HCT116 (cell line): ENCODE measurements around the gene PNPLA6. TPM values are rescaled to one million over a fixed set of nuclear protein-coding genes. Genes with fewer than 3 reads are reported as not detected.

ENCODE experiments used
- ATAC-seq: fragments of 200-7000 bp; cut with Tn5 transposase; 2 replicates; pipeline ENCODE4 v1.9.1; 2020; ENCODE audit warnings: mild to moderate bottlenecking, moderate library complexity
- BruUV-seq: library from RNA; stranded (reverse); fragments of 400-500 nt; replicated peaks from 2 replicates; lab custom pipeline; 2021; lab: Mats Ljungman, UMichigan
- CTCF ChIA-PET: fragments of 300-600 bp; sonication (Branson Sonifier 250); formaldehyde crosslinking; loops from one replicate; lab custom pipeline; 2021; ENCODE audit warnings: antibody characterized with exemption; lab: Charles Lee
- POLR2A ChIA-PET: fragments of 300-600, 350-600 bp; sonication (Branson Sonifier 250); formaldehyde crosslinking; loops from one replicate; lab custom pipeline; 2021; ENCODE audit warnings: antibody characterized with exemption; lab: Charles Lee
- RAD21 ChIA-PET, 2 experiments: fragments of 300-600 bp; sonication (Branson Sonifier 250); formaldehyde crosslinking; loops; one replicate each; lab custom pipeline; 2023; ENCODE audit warnings: low total read pairs in 2 of 2; ENCODE audit not compliant: uncharacterized antibody in 2 of 2, unreplicated experiment in 2 of 2, low non-redundant PET in 1 of 2; lab: Charles Lee
- DNase-seq: peaks from one replicate; pipeline ENCODE4 v3.0.0-alpha.2; 2010; ENCODE audit warnings: low read depth, low spot score
- H2AFZ ChIP-seq: fragments of 200-600 bp; shearing (Covaris generic), sonication (generic); 2 replicates; pipeline ENCODE4 v1.6.1; 2017; ENCODE audit warnings: low read depth, mixed run types, mixed read lengths, antibody characterized with exemption, low read length; ENCODE audit not compliant: poor library complexity, severe bottlenecking
- H3K27ac ChIP-seq: 2 replicates; pipeline ENCODE4 v1.5.1; 2012; ENCODE audit warnings: low read depth, low read length
- H3K27me3 ChIP-seq: fragments of 200-600 bp; sonication (generic); 2 replicates; pipeline ENCODE4 v1.6.1; 2016; ENCODE audit warnings: mixed run types, low read length, mixed read lengths; ENCODE audit not compliant: insufficient read depth
- H3K36me3 ChIP-seq, 2 experiments: fragments of 200-500 bp in 1 of 2; fragments of 200-600 bp in 1 of 2; sonication (Bioruptor generic) in 1 of 2; sonication (generic) in 1 of 2; 2 replicates each; pipeline versions ENCODE4 v1.5.1 to v1.6.1; 2014 to 2016; ENCODE audit warnings: low read length in 2 of 2, inconsistent platforms in 1 of 2, mixed read lengths in 1 of 2, mixed run types in 1 of 2; ENCODE audit not compliant: insufficient read depth in 2 of 2, control insufficient read depth in 1 of 2
- H3K4me1 ChIP-seq, 2 experiments: fragments of 200-600 bp in 1 of 2; sonication (generic) in 1 of 2; 2 replicates each; pipeline versions ENCODE4 v1.5.1 to v1.6.1; 2012 to 2017; ENCODE audit warnings: low read length in 2 of 2, inconsistent platforms in 1 of 2, mild to moderate bottlenecking in 1 of 2, mixed read lengths in 1 of 2, mixed run types in 1 of 2, moderate library complexity in 1 of 2; ENCODE audit not compliant: insufficient read depth in 2 of 2, control insufficient read depth in 1 of 2
- H3K4me2 ChIP-seq: fragments of 200-600 bp; sonication (generic); 2 replicates; pipeline ENCODE4 v1.6.1; 2017; ENCODE audit warnings: mixed run types, low read length, mixed read lengths
- H3K4me3 ChIP-seq, 2 experiments: fragments of 200-600 bp in 1 of 2; sonication (generic) in 1 of 2; replicated peaks in 1 of 2; 2 replicates each; pipeline ENCODE4 v1.5.1; 2011 to 2016; ENCODE audit warnings: low read length in 2 of 2, control low read depth in 1 of 2, low read depth in 1 of 2, mild to moderate bottlenecking in 1 of 2, mixed read lengths in 1 of 2, mixed run types in 1 of 2
- H3K79me2 ChIP-seq: fragments of 200-600 bp; sonication (generic); 2 replicates; pipeline ENCODE4 v1.6.1; 2017; ENCODE audit warnings: mild to moderate bottlenecking, mixed run types, low read length, moderate library complexity, mixed read lengths; ENCODE audit not compliant: insufficient read depth
- H3K9ac ChIP-seq: fragments of 200-600 bp; sonication (generic); 2 replicates; pipeline ENCODE4 v1.6.1; 2016; ENCODE audit warnings: low read length, mixed read lengths
- H3K9me2 ChIP-seq: fragments of 200-600 bp; sonication (generic), shearing (Covaris generic); 2 replicates; pipeline ENCODE4 v1.6.1; 2017; ENCODE audit warnings: mixed run types, mild to moderate bottlenecking, moderate library complexity; ENCODE audit not compliant: insufficient read depth
- H3K9me3 ChIP-seq, 2 experiments: fragments of 200-500 bp in 1 of 2; fragments of 200-600 bp in 1 of 2; sonication (Bioruptor generic) in 1 of 2; sonication (generic) in 1 of 2; 2 replicates each; pipeline ENCODE4 v1.6.1; 2014 to 2017; ENCODE audit warnings: low read length in 2 of 2, mixed read lengths in 2 of 2, inconsistent platforms in 1 of 2, low read depth in 1 of 2, mild to moderate bottlenecking in 1 of 2, mixed run types in 1 of 2, moderate library complexity in 1 of 2; ENCODE audit not compliant: control insufficient read depth in 1 of 2, insufficient read depth in 1 of 2
- H4K20me1 ChIP-seq: fragments of 200-600 bp; sonication (generic), shearing (Covaris generic); 2 replicates; pipeline ENCODE4 v1.6.1; 2017; ENCODE audit warnings: mixed run types, mild to moderate bottlenecking, moderate library complexity; ENCODE audit not compliant: insufficient read depth
- ELF1 ChIP-seq: IDR thresholded peaks from 2 replicates; pipeline ENCODE4 v1.6.1; 2012; ENCODE audit warnings: low read depth, borderline replicate concordance
- EZH2 ChIP-seq: fragments of 200-600 bp; sonication (generic); IDR thresholded peaks from 2 replicates; pipeline ENCODE4 v1.6.1; 2017; ENCODE audit warnings: antibody characterized with exemption, mixed run types
- RAD21 ChIP-seq: IDR thresholded peaks from 2 replicates; pipeline ENCODE4 v1.6.1; 2012; ENCODE audit warnings: low read depth, mild to moderate bottlenecking
- SRF ChIP-seq: IDR thresholded peaks from 2 replicates; pipeline ENCODE4 v1.6.1; 2012; ENCODE audit warnings: low read depth
- TCF7L2 ChIP-seq: IDR thresholded peaks from 2 replicates; pipeline ENCODE4 v1.7.0; 2011; ENCODE audit warnings: borderline replicate concordance, inconsistent platforms; ENCODE audit not compliant: insufficient read depth, insufficient read length; ENCODE audit errors: extremely low read depth
- ZNF274 ChIP-seq: fragments of 200-500 bp; sonication (Bioruptor generic); IDR thresholded peaks from 2 replicates; pipeline ENCODE4 v1.6.1; 2014; ENCODE audit warnings: mild to moderate bottlenecking, low read depth, low read length, inconsistent platforms
- intact Hi-C: fragments of 100-400 bp; cut with micrococcal nuclease; formaldehyde crosslinking; loops from 2 replicates; pipeline ENCODE4 v1.10.0; 2022
- total RNA-seq: library from RNA; stranded (reverse); gene quantifications from one replicate; pipeline ENCODE4 v1.2.1, GENCODE V29; 2021; ENCODE audit not compliant: unreplicated experiment
- TF ChIP-seq, protein P1 (sequence below): IDR thresholded peaks from 2 replicates; pipeline ENCODE4 v1.6.1; 2012; ENCODE audit warnings: low read depth
- TF ChIP-seq, protein P2 (sequence below): IDR thresholded peaks from 2 replicates; pipeline ENCODE4 v1.6.1; 2011; ENCODE audit warnings: mild to moderate bottlenecking, low read length, moderate library complexity; ENCODE audit not compliant: insufficient replicate concordance; ENCODE audit errors: extremely low read depth

PNPLA6 gene
- total RNA-seq, 1 experiment from 2014 or later, result 159 TPM

DNA sequence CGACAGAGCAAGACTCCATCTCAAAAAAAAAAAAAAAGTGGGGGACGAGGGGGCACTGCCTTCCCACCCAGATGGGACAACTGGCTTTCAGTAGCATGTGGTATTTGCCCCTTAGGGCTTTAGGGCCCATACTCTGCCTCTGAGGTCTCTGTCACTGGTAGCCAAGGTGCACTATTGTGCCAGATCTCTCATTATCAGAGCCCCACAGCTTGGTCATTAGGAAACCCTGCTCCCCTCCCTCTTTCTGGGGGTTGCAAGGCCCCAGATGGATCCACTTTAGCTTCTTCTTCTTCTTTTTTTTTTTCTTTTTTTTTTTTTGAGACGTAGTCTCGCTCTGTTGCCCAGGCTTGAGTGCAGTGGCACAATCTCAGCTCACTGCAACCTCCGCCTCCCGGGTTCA lies 30.8 kb upstream of the PNPLA6 start:
- Histone ChIP-seq H3K27me3 (no peaks in the 10 kb centered on the region), H3K36me3 (no peaks in the 10 kb centered on the region), H3K79me2 (no peaks in the 10 kb centered on the region), H4K20me1 (no peaks in the 10 kb centered on the region), H3K4me1 (peaks cover 26 to 48% of the 10 kb centered on the region in 2 experiments), H3K9ac (no peak overlapping the region), H3K4me2 (no peak overlapping the region), H3K9me3 (no peaks in the 10 kb centered on the region), H3K4me3 (no peak overlapping the region), H3K27ac (no peak overlapping the region), H2AFZ (no peak overlapping the region), H3K9me2 (no peaks in the 10 kb centered on the region)
- no TSS peak for BruUV-seq
- CTCF ChIA-PET, result no interaction called here
- POLR2A ChIA-PET, result interaction anchor here (0.7 kb wide), 1 partner anchor 416 kb away, joined by 4 read pairs; the partner anchor contains the start of gene SNAPC2
- intact Hi-C loops, result no loop called here
- ATAC-seq (no peak), DNase-seq (no peak)
- TF ChIP-seq EZH2 (no peak), RAD21 (no peak), ELF1 (no peak), TCF7L2 (no peak), ZNF274 (no peak), SRF (no peak)
- TF ChIP-seq, protein P1, sequence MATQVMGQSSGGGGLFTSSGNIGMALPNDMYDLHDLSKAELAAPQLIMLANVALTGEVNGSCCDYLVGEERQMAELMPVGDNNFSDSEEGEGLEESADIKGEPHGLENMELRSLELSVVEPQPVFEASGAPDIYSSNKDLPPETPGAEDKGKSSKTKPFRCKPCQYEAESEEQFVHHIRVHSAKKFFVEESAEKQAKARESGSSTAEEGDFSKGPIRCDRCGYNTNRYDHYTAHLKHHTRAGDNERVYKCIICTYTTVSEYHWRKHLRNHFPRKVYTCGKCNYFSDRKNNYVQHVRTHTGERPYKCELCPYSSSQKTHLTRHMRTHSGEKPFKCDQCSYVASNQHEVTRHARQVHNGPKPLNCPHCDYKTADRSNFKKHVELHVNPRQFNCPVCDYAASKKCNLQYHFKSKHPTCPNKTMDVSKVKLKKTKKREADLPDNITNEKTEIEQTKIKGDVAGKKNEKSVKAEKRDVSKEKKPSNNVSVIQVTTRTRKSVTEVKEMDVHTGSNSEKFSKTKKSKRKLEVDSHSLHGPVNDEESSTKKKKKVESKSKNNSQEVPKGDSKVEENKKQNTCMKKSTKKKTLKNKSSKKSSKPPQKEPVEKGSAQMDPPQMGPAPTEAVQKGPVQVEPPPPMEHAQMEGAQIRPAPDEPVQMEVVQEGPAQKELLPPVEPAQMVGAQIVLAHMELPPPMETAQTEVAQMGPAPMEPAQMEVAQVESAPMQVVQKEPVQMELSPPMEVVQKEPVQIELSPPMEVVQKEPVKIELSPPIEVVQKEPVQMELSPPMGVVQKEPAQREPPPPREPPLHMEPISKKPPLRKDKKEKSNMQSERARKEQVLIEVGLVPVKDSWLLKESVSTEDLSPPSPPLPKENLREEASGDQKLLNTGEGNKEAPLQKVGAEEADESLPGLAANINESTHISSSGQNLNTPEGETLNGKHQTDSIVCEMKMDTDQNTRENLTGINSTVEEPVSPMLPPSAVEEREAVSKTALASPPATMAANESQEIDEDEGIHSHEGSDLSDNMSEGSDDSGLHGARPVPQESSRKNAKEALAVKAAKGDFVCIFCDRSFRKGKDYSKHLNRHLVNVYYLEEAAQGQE, result no peak
- TF ChIP-seq, protein P2, sequence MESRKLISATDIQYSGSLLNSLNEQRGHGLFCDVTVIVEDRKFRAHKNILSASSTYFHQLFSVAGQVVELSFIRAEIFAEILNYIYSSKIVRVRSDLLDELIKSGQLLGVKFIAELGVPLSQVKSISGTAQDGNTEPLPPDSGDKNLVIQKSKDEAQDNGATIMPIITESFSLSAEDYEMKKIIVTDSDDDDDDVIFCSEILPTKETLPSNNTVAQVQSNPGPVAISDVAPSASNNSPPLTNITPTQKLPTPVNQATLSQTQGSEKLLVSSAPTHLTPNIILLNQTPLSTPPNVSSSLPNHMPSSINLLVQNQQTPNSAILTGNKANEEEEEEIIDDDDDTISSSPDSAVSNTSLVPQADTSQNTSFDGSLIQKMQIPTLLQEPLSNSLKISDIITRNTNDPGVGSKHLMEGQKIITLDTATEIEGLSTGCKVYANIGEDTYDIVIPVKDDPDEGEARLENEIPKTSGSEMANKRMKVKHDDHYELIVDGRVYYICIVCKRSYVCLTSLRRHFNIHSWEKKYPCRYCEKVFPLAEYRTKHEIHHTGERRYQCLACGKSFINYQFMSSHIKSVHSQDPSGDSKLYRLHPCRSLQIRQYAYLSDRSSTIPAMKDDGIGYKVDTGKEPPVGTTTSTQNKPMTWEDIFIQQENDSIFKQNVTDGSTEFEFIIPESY, result no peak
- RAD21 ChIA-PET, result no interaction called here
